ENCODE results near the gene PITPNC1.
"Not testable (repeated sequence)": the region's sequence is repeated elsewhere in the genome, so short reads cannot be mapped to it uniquely, and the experiment has no call there.

The PITPNC1 gene

DNA sequence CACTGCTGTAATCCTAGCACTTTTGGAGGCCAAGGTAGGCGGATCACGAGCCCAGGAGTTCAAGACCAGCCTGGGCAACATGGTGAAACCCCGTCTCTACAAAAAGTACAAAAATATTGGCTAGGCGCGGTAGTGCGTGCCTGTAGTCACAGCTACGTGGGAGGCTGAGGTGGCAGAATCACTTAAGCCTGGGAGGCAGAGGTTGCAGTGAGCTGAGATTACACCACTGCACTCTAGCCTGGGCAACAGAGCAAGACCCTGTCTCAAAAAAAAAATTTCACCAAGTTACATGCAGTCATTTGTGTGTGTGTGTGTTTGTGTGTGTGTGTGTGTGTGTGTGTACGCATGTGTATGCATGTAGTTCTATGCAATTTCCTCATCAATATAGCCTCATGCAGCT, 325.8 kb downstream of the PITPNC1 start:
- DNase-seq: not testable (repeated sequence)

DNA sequence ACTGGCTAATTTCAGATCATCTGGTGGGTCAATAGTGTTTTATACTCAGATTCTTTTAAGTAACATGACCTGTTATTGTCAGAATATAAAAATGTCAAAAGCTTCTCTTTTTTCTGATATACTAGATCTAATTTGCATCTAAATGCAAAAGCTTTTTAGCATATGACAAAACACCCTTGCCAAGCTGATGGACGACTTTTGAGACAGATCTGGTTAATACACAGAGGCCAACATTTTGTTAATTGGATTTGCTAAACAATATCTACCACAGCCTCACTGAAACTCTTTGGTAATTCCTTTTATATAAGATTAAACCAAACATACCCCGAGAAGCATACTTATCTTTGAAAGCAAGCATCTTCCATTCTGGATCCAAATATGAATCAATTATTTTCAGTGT, 330.4 kb downstream of the PITPNC1 start:
- DNase-seq: no peak

DNA sequence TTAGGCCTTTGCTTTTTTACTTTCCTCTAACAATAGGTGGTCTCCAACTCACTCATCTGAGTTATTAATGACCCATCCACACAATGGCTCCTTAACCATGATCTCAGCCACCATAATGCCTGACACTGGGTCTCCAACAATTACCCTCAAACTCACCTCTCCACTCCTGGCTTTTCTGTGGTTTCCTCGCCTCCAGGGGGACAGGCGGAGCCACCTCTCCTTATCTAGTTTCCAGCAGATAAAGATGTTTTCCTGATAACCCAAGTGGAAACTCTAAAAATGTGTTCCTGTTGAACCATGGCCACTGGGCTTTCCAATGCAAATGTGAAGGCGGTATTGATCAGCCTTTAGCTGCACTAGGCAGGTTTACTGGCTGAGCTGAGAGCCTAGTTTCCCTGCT, 331.3 kb downstream of the PITPNC1 start:
- no peak for DNase-seq

DNA sequence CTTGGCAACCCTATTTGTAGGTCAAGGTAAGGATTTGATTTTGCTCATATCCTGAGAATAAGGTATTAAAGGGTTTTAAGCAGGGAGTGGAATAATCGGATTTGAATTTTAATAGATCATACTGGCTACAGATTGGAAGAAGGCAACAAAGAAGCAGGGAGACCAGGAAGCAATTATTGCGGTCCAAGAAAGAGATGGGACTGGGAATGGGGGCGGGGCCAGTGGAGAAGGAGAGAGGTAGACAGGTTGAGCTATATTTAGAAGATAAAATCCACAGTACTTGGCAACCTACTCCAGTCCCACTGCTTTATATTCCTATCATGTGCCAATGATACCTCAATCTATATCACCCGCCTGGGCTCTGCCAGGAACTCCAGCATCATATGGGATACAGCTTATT, 334.8 kb downstream of the PITPNC1 start:
- DNase-seq: no peak

DNA sequence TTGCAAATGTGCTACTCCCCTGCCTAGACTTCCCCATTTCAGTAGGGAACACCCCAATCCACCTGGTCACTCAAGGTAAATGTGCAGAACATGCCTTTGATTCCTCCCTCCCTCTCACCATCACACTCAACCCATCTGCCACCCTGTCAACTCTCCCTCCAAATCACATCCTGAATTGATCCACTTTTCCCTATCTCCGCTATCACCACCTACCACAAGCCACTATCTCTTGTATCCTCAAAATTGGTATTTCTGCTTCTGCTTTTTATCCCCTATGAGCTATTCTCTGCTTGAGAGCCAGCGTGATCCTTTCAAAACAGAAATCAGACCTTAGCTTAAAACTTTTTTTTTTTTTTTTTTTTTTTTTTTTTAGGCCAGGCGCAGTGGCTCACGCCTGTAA, 335.3 kb downstream of the PITPNC1 start:
- no peak for DNase-seq

DNA sequence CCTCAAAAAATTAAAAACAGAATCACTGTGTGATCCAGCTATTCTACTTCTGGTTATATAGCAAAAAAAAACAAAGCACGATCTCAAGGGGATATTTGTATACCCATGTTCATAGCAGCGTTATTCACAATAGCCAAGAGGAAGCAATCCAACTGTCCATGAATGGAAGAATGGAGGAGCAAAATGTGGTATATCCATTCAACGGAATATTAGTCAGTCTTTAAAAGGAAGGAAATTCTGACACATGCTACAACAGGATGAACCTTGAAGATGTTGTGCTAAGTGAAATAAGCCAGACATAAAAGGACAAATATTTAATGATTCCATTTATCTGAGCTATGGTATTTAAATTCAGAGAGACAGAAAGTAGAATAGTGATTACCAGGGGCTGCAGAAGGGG, 336.1 kb downstream of the PITPNC1 start:
- DNase-seq: no peak

DNA sequence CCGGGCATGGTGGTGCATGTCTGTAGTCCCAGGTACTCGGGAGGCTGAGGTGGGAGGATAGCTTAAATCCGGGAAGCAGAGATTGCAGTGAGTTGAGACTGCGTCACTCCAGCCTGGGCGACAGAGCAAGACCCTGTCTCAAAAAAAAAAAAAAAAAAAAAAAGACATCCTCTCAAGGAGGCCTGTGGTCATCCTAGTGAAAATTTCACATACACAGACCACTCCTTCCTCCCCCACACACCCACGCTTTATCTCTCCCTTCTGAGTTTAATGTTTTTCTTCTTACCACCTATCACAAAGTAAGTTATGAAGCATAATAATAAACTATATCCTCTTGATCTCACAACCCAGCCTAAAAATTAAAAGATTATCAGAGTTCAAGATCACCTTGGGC, 339.3 kb downstream of the PITPNC1 start:
- DNase-seq: no peak

DNA sequence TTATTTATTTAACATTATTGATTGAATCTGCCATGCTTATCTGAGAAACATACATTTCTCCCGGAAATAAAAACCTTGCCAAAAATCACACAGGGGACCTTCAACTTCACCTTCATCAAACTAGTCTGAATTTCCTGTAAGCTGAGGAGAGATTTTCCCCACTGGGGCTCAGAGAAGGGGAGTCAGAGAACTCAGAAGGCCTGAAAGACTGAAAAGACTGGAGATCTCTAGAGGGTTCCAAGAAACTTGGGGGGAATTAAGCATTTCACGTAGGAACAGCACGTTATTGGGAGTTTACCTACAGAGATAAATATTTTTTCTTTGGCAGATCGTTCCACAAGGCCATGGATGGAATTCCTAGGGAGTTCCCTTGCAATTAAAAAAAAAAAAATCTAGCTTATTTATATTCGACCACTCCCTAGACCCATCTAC, 340.1 kb downstream of the PITPNC1 start:
- no peak for DNase-seq

DNA sequence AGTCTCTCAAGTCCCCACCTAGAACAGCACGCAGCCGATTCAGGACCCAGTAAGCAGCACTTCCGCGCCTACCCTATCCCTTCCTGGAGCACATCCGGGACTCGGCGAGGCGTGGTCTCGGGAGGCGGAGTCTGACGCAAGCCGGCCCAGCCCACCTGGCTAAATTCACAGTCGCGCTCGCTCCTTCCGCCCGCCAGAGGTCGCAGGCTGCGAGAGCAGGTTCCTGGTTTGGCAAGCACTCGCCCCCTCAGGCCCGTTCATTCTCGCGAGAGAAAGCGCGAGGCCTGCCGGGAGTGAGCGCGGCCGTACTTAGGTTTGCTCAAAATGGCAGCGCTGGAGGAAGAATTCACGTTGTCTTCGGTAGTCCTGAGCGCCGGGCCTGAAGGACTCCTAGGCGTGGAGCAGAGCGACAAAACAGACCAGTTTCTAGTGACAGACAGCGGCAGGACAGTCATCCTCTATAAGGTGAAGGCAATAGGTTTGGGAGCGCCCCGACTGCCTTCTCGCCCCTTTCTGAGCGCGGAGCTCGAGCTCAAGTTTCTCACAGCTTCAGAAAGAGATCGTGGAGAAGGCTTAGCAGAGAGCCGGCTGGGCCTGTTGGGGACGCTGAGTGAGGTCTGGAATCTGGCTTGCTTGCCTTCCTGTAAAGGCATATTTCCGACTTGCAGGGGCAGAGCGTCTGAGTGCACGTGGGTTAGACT, 340.7 kb downstream of the PITPNC1 start, which contains the start of gene NOL11:
NOL11 (plus strand) TSS at position 313 of the 701 bp plus-strand sequence; CDS start at position 325, 12 bp downstream.
- DNase-seq: peak; percentile 99

DNA sequence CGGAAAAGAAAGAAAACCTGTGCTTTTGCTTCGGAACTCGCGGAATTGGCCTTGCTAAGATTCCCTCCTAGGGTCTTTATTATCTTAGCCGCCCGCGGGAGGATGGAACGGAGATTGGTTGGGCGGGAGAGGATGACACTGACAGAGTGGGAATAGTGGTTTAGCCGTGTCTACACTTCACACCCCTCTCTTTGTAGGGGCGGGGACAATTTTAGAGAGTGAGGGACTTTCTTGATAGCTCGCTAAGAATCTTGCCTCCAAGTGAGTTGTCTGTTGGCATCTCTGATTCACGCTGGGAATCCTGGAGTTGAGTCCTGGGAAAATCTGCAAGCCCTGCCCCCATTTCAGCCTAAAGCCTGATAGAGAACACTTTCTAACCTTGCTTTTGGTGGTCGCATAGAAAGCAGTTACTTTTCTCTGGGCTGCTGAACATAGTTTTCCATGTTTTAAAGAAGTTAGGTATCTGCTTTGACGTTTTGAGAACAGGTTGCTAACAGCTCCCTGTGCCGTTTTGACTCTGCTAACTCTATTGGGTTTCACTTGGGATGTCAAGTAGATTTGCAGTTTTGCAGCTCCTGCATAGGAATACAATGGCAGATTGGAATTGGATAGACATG, 341.4 kb downstream of the PITPNC1 start:
- DNase-seq: peak; percentile 38

DNA sequence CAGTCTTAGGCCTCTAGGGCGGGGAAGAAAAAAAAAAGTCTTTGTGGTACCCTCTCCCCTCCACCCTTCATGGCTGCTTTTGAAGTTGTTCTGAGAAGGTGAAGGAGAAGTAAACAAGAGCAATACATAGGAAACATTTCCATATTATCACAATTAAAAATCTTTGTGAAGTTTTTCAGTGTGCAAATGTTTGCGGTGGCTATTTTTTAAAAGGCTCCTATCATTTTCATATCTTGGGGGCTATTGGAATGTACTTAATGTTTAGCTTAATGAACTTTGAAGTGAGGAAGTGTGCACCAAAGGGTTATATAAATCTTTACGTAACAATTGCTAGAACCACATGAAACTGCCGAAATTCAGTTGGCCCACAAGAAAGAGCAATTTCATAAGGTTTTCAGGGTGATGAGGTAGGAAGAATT, 348.3 kb downstream of the PITPNC1 start:
- DNase-seq: no peak

DNA sequence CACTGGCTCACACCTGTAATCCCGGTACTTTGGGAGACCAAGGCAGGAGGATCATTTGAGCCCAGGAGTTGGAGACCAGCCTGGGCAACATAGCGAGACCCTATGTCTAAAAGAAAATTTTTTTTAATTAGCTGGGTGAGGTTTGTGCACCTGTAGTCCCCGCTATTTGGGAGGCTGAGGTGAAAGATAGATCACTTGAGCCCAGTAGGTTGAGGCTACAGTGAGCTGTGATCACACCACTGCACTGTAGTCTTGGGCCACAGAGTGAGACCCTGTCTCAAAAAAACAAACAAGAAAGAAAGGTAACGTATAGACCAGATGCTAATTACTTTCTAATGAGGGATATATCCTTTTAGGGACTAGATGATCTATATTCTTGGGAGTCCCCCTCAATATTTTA, 348.7 kb downstream of the PITPNC1 start:
- DNase-seq: no peak

DNA sequence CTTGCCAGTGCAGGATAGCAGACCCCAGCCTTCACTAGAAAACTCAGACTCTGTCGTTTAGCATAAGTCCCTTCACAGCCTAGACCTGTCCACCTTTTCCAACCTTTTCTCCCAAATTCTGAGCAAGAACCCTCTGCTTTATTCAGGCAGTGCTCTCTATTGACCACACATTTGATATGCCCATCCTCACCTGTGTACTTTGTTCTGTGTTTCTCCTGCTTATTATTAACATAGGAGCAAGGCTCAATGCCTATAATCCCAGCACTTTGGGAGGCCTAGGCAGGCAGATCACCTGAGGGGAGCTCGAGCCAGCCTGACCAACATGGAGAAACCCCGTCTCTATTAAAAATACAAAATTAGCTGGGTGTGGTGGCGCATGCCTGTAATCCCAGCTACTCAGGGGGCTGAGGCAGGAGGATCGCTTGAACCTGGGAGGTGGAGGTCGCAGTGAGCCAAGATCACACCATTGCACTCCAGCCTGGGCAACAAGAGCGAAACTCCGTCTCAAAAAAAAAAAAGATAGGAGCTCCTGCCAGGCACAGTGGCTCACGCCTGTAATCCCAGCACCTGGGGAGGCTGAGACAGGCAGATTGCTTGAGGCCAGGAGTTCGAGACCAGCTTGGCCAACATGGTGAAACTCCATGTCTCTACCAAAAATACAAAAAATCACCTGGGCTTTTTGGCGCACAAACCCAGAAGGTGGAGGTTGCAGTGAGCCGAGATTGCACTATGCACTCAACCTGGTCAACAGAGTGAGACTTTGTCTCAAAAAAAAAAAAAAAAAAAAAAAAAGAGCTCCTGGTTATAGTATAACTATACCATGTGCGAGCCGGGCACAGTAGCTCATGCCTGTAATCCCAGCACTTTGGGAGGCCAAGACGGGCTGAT, 350.3 kb downstream of the PITPNC1 start:
- not testable (repeated sequence) for DNase-seq

DNA sequence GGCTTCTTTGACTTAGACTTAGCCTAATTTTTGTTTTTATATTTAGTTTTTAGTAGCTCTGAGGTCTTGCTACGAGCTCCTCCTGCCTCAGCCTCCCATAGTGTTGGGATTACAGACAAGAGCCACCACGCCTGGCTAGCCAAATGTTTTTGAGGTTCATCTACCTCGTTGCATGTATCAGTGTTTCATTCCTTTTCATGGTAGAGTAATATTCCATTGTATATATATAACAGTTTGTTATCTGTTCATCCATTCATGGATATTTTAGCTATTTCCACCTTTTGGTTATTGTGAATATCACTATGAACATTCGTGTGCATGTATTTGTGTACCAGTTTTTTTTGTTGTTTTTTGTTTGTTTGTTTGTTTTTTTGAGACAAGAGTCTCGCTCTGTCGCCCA, 352.8 kb downstream of the PITPNC1 start:
- no peak for DNase-seq

DNA sequence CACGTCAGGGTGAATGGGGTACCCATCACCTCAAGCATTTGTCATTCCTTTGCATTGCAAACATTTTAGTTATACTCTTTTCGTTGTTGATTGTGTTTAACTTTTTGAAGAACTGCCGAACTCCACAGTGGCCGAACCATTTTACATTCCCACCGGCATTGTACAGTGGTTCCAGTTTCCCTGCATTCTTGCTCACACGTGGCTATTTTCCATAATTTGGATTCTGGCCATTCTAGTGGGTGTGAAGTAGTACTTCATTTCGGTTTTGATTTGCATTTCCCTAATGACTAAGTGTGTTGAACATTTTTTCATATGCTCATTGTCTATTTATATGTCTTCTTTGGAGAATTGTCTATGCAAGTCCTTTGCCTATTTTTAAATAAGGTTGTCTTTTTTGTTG, 353.6 kb downstream of the PITPNC1 start:
- DNase-seq: no peak

DNA sequence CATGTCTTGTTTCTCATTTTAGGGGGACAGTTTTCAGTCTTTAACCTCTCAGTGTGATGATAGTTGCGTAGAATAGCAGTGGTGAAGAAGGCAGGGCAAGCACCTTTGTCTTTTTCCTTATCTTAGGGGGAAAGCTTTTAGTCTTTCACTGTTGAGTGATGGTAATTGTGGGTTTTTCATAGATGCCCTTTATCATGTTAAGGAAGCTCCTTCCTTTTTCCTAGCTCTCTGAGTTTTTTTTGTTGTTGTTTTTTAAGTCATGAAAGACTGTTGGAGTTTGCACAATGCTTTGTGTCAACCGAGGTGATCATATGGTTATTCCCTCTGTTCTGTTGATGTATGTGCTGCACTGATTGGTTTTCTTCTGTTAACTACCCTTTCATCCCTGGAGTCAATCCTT, 356.4 kb downstream of the PITPNC1 start:
- no peak for DNase-seq

DNA sequence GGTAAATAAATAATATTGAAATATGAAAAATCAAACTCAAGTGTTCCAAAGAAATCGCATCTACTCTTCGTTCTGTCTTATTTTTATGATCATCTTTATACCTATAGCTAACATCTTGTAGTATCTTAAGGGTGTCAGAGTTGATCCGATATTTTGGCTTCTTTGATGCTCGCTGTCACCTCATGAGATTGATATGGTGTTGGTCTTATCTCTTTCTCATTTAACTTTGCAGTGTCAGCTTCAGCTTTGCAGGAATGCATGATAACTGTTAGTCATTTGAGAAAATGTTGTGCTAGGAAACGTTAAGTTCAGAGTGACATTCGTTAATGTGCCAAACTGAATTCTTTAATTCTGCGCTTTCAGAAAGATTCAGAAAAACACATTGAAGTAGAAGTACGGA, 360.1 kb downstream of the PITPNC1 start:
- DNase-seq: no peak

DNA sequence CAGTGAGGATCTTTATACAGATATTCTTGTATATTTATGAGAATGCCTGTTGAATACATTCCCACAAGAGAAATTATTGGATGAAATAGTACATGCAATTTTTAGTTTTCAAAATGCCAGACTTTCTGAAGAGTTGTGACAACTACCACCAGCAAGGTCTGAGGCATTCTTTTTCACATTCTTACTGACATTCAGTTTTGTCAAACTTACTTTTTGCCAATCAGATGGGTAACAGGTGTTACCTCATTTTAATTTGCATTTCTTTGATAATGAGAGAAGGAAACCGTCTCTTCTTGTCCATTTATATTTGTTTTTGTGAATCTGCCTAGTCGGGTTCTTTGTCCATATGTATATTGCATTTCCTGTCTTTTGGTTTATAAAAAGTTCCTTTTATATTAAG, 364.9 kb downstream of the PITPNC1 start:
- no peak for DNase-seq
